Testis (tissue), 3 donors: ENCODE results near the gene NR2F2. TPM values are rescaled to one million over a fixed set of nuclear protein-coding genes. Genes with fewer than 3 reads are reported as not detected.

Experiments
- DNase-seq: peaks from one replicate; pipeline ENCODE4 v3.0.0-alpha.2; 2019
- H3K27ac ChIP-seq, 2 donors: fragments of 200-600 bp; sonication (generic); one replicate each; pipeline ENCODE4 v1.5.1; 2019
- H3K27me3 ChIP-seq: fragments of 200-600 bp; sonication (generic); one replicate; pipeline ENCODE4 v1.5.1; 2019
- H3K36me3 ChIP-seq: fragments of 200-600 bp; sonication (generic); one replicate; pipeline ENCODE4 v1.5.1; 2017; ENCODE audit warnings: low read depth; ENCODE audit errors: missing control alignments
- H3K4me1 ChIP-seq: fragments of 200-600 bp; sonication (generic); one replicate; pipeline ENCODE4 v1.5.1; 2019
- H3K4me3 ChIP-seq, 2 donors: fragments of 200-600 bp; sonication (generic); one replicate each; pipeline ENCODE4 v1.5.1; 2017 to 2019
- H3K9me3 ChIP-seq: fragments of 200-600 bp; sonication (generic); one replicate; pipeline ENCODE4 v1.5.1; 2017
- CTCF ChIP-seq, 3 experiments: fragments of 450-650 bp in 2 of 3; fragments of 200-600 bp in 1 of 3; sonication (generic) in 1 of 3; IDR thresholded peaks; one replicate each; pipeline ENCODE4 v1.5.1; 2016 to 2019; ENCODE audit warnings: antibody characterized with exemption in 3 of 3, mild to moderate bottlenecking in 2 of 3, moderate library complexity in 1 of 3
- POLR2A ChIP-seq: fragments of 450-650 bp; IDR thresholded peaks from one replicate; pipeline ENCODE4 v1.6.1; 2017; ENCODE audit warnings: antibody characterized with exemption, mild to moderate bottlenecking, moderate library complexity
- WGBS, 2 donors: methylation state at CpG; one replicate each; pipeline ENCODE4 v1.1.5; 2018; 5-methylcytosine and 5-hydroxymethylcytosine counted together
- intact Hi-C: fragments of 100-400 bp; cut with DNase I; formaldehyde crosslinking; loops from one replicate; pipeline ENCODE4 v1.15.1; 2023; ENCODE audit warnings: low total_unique reads
- polyA plus RNA-seq: library from polyadenylated mRNA; stranded (reverse); fragments of 350-450 nt; fragmentation: Illumina TruSeq; extraction: RNeasy Lipid Tissue Mini Kit (QIAGEN cat#74804); gene quantifications from one replicate; pipeline ENCODE4 v1.2.3, GENCODE V29; 2014; ENCODE audit warnings: low read depth, low replicate concordance; ENCODE audit not compliant: insufficient read depth
- total RNA-seq, 2 donors: library from RNA; depleted of rRNA; stranded (reverse); fragments of >200 nt; gene quantifications; one replicate each; pipeline ENCODE4 v1.2.3, GENCODE V29; 2016

The NR2F2 gene
- total and polyA plus RNA-seq, 3 donors from 2014 or later: 31.2 to 42.9 (median 38.2) TPM

- no peak for DNase-seq
- Histone ChIP-seq H3K27ac (no peak overlapping the region), H3K36me3 (no peaks in the 10 kb centered on the region), H3K4me1 (no peaks in the 10 kb centered on the region), H3K9me3 (no peaks in the 10 kb centered on the region), H3K4me3 (no peak overlapping the region), H3K27me3 (no peaks in the 10 kb centered on the region)
- no peak for TF ChIP-seq POLR2A
- TF ChIP-seq CTCF (IDR thresholded peaks at IDR 0.05): no peak
- 91 to 99% methylated on average over 2 of the region's 2 CpGs for WGBS, 2 donors
- intact Hi-C loops: no loop called here
Measured at GRCh38 chr15:96298217-96298616, 32.3 kb upstream of the NR2F2 start.

- TF ChIP-seq POLR2A: no peak
- no peak for TF ChIP-seq CTCF (IDR thresholded peaks at IDR 0.05)
- H3K4me3 ChIP-seq: no peak overlapping the region
- DNase-seq: no peak
- intact Hi-C loops: no loop called here
- H3K4me1 ChIP-seq: no peaks in the 10 kb centered on the region
- no peaks in the 10 kb centered on the region for H3K9me3 ChIP-seq
- WGBS, 2 donors: 37 to 60% methylated on average over 5 of the region's 5 CpGs
- H3K27ac ChIP-seq: no peak overlapping the region
- H3K36me3 ChIP-seq: no peaks in the 10 kb centered on the region
- no peaks in the 10 kb centered on the region for H3K27me3 ChIP-seq
Measured at GRCh38 chr15:96300836-96301235, 29.7 kb upstream of the NR2F2 start.

GRCh38 chr15:96303503-96304056, 26.9 kb upstream of the NR2F2 start:
- DNase-seq: no peak
- Histone ChIP-seq H3K36me3 (no peaks in the 10 kb centered on the region), H3K27me3 (no peaks in the 10 kb centered on the region), H3K9me3 (no peaks in the 10 kb centered on the region), H3K4me1 (no peaks in the 10 kb centered on the region), H3K4me3 (no peak overlapping the region), H3K27ac (no peak overlapping the region)
- WGBS, 2 donors: 81 to 89% methylated on average over 9 of the region's 9 CpGs
- intact Hi-C loops: no loop called here
- no peak for TF ChIP-seq POLR2A
- TF ChIP-seq CTCF (IDR thresholded peaks at IDR 0.05): no peak

- Histone ChIP-seq H3K36me3 (no peaks in the 10 kb centered on the region), H3K4me1 (no peaks in the 10 kb centered on the region), H3K4me3 (no peak overlapping the region), H3K27ac (no peak overlapping the region), H3K9me3 (no peaks in the 10 kb centered on the region), H3K27me3 (no peaks in the 10 kb centered on the region)
- intact Hi-C loops: no loop called here
- WGBS, 2 donors: 55 to 63% methylated on average over 3 of the region's 3 CpGs
- DNase-seq: no peak
- no peak for TF ChIP-seq POLR2A
- no peak for TF ChIP-seq CTCF (IDR thresholded peaks at IDR 0.05)
Measured at GRCh38 chr15:96304839-96305238, 25.7 kb upstream of the NR2F2 start.

- WGBS, 2 donors: 89 to 95% methylated on average over 1 of the region's 1 CpG
- H3K4me3 ChIP-seq: no peak overlapping the region
- intact Hi-C loops: no loop called here
- no peaks in the 10 kb centered on the region for H3K4me1 ChIP-seq
- no peaks in the 10 kb centered on the region for H3K9me3 ChIP-seq
- H3K27ac ChIP-seq: no peak overlapping the region
- TF ChIP-seq CTCF (IDR thresholded peaks at IDR 0.05) (no peak), POLR2A (no peak)
- no peaks in the 10 kb centered on the region for H3K36me3 ChIP-seq
- DNase-seq: no peak
- H3K27me3 ChIP-seq: no peaks in the 10 kb centered on the region
Measured at GRCh38 chr15:96306321-96306720, 24.2 kb upstream of the NR2F2 start.
